HG03442 (cell line): ENCODE measurements around the gene MED27.

Experiments
- ATAC-seq: cut with Tn5 transposase; IDR thresholded peaks from one replicate; pipeline ENCODE4 v1.9.1; 2021; ENCODE audit warnings: mild to moderate bottlenecking, moderate library complexity; ENCODE audit not compliant: unreplicated experiment

MED27 gene

GRCh38 chr9:131887680-131888079 lies 192.0 kb downstream of the MED27 start:
- ATAC-seq, result no peak

GRCh38 chr9:131886826-131887225 lies 192.8 kb downstream of the MED27 start:
- ATAC-seq, result no peak

- ATAC-seq, result no peak
These were observed 194.5 kb downstream of the MED27 start for GRCh38 chr9:131885144-131885609.

- ATAC-seq, result no peak
These were observed 195.4 kb downstream of the MED27 start for GRCh38 chr9:131884222-131884621.

GRCh38 chr9:131880833-131881583 lies 198.7 kb downstream of the MED27 start:
- ATAC-seq, result no peak

- ATAC-seq, result no peak
These were observed 199.8 kb downstream of the MED27 start for GRCh38 chr9:131879911-131880290.

GRCh38 chr9:131879181-131879910 lies 200.3 kb downstream of the MED27 start:
- ATAC-seq, result no peak

- ATAC-seq, result no peak
These were observed 203.2 kb downstream of the MED27 start for GRCh38 chr9:131876486-131876885.

- ATAC-seq, result no peak
These were observed 203.7 kb downstream of the MED27 start for GRCh38 chr9:131875828-131876485.

- ATAC-seq, result no peak
These were observed 204.6 kb downstream of the MED27 start for GRCh38 chr9:131874916-131875670.

GRCh38 chr9:131874447-131874846 lies 205.2 kb downstream of the MED27 start:
- no peak for ATAC-seq

GRCh38 chr9:131873891-131874440 lies 205.7 kb downstream of the MED27 start:
- no peak for ATAC-seq

- no peak for ATAC-seq
These were observed 206.3 kb downstream of the MED27 start for GRCh38 chr9:131873335-131873734.

- ATAC-seq, result no peak
These were observed 207.0 kb downstream of the MED27 start for GRCh38 chr9:131872702-131873101.

- ATAC-seq, result no peak
These were observed 207.7 kb downstream of the MED27 start for GRCh38 chr9:131872006-131872405.

GRCh38 chr9:131870156-131870555 lies 209.5 kb downstream of the MED27 start:
- ATAC-seq, result no peak

GRCh38 chr9:131869348-131869747 lies 210.3 kb downstream of the MED27 start:
- ATAC-seq, result no peak

- ATAC-seq, result no peak
These were observed 210.9 kb downstream of the MED27 start for GRCh38 chr9:131868766-131869165.

GRCh38 chr9:131867611-131868192 lies 212.0 kb downstream of the MED27 start:
- no peak for ATAC-seq

GRCh38 chr9:131865446-131866195 lies 214.0 kb downstream of the MED27 start:
- ATAC-seq, result no peak
